Hepatocyte (in vitro differentiated cells): ENCODE data around the gene PDIA2. TPM values are rescaled to one million over a fixed set of nuclear protein-coding genes. Genes with fewer than 3 reads are reported as not detected.

ENCODE experiments used
- DNase-seq: peaks from one replicate; pipeline ENCODE4 v3.0.0-alpha.2; 2016; ENCODE audit warnings: low spot score
- H2AFZ ChIP-seq: fragments of 200-600 bp; sonication (generic); 2 replicates; pipeline ENCODE4 v1.6.0; 2016; ENCODE audit warnings: antibody characterized with exemption, mild to moderate bottlenecking
- H3K27ac ChIP-seq: fragments of 200-600 bp; sonication (generic); 2 replicates; pipeline ENCODE4 v1.5.1; 2016; ENCODE audit warnings: mild to moderate bottlenecking
- H3K27me3 ChIP-seq: fragments of 200-600 bp; sonication (generic); 2 replicates; pipeline ENCODE4 v1.6.1; 2016
- H3K36me3 ChIP-seq: fragments of 200-600 bp; sonication (generic); replicated peaks from 2 replicates; pipeline ENCODE4 v1.5.1; 2016; ENCODE audit warnings: low read depth; ENCODE audit not compliant: insufficient read depth
- H3K4me1 ChIP-seq: fragments of 200-600 bp; sonication (generic); 2 replicates; pipeline ENCODE4 v1.5.1; 2016; ENCODE audit warnings: mild to moderate bottlenecking, moderate library complexity; ENCODE audit not compliant: insufficient read depth
- H3K4me2 ChIP-seq: fragments of 200-600 bp; sonication (generic); 2 replicates; pipeline ENCODE4 v1.6.0; 2016
- H3K4me3 ChIP-seq: fragments of 200-600 bp; sonication (generic); 2 replicates; pipeline ENCODE4 v1.5.1; 2016; ENCODE audit warnings: mild to moderate bottlenecking
- H3K79me2 ChIP-seq: fragments of 200-600 bp; sonication (generic); 2 replicates; pipeline ENCODE4 v1.6.0; 2017; ENCODE audit warnings: mild to moderate bottlenecking
- H3K9me2 ChIP-seq: fragments of 200-600 bp; sonication (generic); replicated peaks from 2 replicates; pipeline ENCODE4 v1.6.0; 2017; ENCODE audit warnings: mild to moderate bottlenecking; ENCODE audit not compliant: insufficient read depth
- H3K9me3 ChIP-seq: fragments of 200-600 bp; sonication (generic); 2 replicates; pipeline ENCODE4 v1.5.1; 2016; ENCODE audit warnings: low read depth, mild to moderate bottlenecking
- H4K20me1 ChIP-seq: fragments of 200-600 bp; sonication (generic); 2 replicates; pipeline ENCODE4 v1.6.0; 2016; ENCODE audit warnings: mild to moderate bottlenecking; ENCODE audit not compliant: insufficient read depth, poor library complexity, severe bottlenecking
- EZH2 ChIP-seq: fragments of 200-600 bp; sonication (generic); IDR thresholded peaks from 2 replicates; pipeline ENCODE4 v1.6.1; 2016; ENCODE audit warnings: antibody characterized with exemption, mild to moderate bottlenecking, borderline replicate concordance
- EZH2phosphoT487 ChIP-seq: fragments of 200-600 bp; sonication (generic); IDR thresholded peaks from one replicate; pipeline ENCODE4 v1.6.1; 2018; ENCODE audit warnings: antibody characterized with exemption, mild to moderate bottlenecking, low read depth, moderate library complexity; ENCODE audit not compliant: unreplicated experiment, severe bottlenecking
- WGBS: methylation state at CpG from one replicate; pipeline ENCODE4 v1.1.6; 2016; ENCODE audit warnings: low lambda C conversion rate; ENCODE audit errors: missing lambda C conversion rate; 5-methylcytosine and 5-hydroxymethylcytosine counted together
- polyA plus RNA-seq: library from polyadenylated mRNA; unstranded; fragments of >200 nt; fragmentation: Nextera tagmentation; extraction: Ambion mirVana; gene quantifications from 2 replicates; pipeline ENCODE4 v1.2.1, GENCODE V29; 2016
- total RNA-seq: library from RNA; depleted of rRNA; stranded (reverse); fragments of >200 nt; gene quantifications from 2 replicates; pipeline ENCODE4 v1.2.3, GENCODE V29; 2014
- TF ChIP-seq, protein P1 (sequence below): fragments of 200-600 bp; sonication (generic); IDR thresholded peaks from 2 replicates; pipeline ENCODE4 v1.5.1; 2016; ENCODE audit warnings: antibody characterized with exemption, mild to moderate bottlenecking; ENCODE audit not compliant: poor library complexity

PDIA2 gene
- total and polyA plus RNA-seq, 2 experiments from 2014 or later = 0.47 TPM; not detected in 1

GRCh38 chr16:259226-259625 is 23.7 kb upstream of the PDIA2 start:
- Histone ChIP-seq H3K4me1 (no peaks in the 10 kb centered on the region), H3K9me3 (no peaks in the 10 kb centered on the region), H3K27me3 (no peaks in the 10 kb centered on the region), H4K20me1 (no peaks in the 10 kb centered on the region), H3K36me3 (no peaks in the 10 kb centered on the region), H3K4me2 (no peak overlapping the region), H3K9me2 (no peaks in the 10 kb centered on the region), H3K27ac (no peak overlapping the region), H3K4me3 (no peak overlapping the region), H2AFZ (no peak overlapping the region), H3K79me2 (no peaks in the 10 kb centered on the region)
- TF ChIP-seq EZH2 (no peak), EZH2phosphoT487 (no peak)
- TF ChIP-seq, protein P1, sequence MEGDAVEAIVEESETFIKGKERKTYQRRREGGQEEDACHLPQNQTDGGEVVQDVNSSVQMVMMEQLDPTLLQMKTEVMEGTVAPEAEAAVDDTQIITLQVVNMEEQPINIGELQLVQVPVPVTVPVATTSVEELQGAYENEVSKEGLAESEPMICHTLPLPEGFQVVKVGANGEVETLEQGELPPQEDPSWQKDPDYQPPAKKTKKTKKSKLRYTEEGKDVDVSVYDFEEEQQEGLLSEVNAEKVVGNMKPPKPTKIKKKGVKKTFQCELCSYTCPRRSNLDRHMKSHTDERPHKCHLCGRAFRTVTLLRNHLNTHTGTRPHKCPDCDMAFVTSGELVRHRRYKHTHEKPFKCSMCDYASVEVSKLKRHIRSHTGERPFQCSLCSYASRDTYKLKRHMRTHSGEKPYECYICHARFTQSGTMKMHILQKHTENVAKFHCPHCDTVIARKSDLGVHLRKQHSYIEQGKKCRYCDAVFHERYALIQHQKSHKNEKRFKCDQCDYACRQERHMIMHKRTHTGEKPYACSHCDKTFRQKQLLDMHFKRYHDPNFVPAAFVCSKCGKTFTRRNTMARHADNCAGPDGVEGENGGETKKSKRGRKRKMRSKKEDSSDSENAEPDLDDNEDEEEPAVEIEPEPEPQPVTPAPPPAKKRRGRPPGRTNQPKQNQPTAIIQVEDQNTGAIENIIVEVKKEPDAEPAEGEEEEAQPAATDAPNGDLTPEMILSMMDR = no peak
- DNase-seq = no peak
- WGBS = 96% methylated on average over 10 of the region's 10 CpGs

DNA sequence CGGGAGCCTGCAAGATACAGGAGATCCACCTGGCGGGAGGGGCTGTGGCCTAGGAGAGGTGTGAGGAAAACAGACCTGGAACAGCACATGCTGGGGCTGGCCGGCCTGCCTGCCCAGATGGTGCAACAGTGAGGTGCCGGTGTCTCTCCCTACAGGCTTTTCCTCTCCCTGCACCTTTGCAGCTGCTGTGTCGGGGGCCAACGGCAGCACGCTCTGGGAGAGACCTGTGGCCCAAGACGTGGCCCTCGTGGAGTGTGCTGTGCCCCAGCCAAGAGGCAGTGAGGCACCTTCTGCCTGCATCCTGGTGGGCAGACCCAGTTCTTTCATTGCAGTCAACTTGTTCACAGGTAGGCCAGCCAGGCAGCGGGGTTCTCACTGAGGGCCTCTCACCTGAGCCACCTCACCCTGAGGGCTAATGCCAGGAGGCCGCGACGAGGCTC is 23.1 kb upstream of the PDIA2 start:
- H3K4me1 ChIP-seq = no peaks in the 10 kb centered on the region
- H3K27me3 ChIP-seq = no peaks in the 10 kb centered on the region
- H3K4me3 ChIP-seq = no peak overlapping the region
- H3K27ac ChIP-seq = no peak overlapping the region
- H2AFZ ChIP-seq = no peak overlapping the region
- no peak for DNase-seq
- H3K9me2 ChIP-seq = no peaks in the 10 kb centered on the region
- H3K9me3 ChIP-seq = no peaks in the 10 kb centered on the region
- no peaks in the 10 kb centered on the region for H3K79me2 ChIP-seq
- no peaks in the 10 kb centered on the region for H3K36me3 ChIP-seq
- H3K4me2 ChIP-seq = no peak overlapping the region
- no peaks in the 10 kb centered on the region for H4K20me1 ChIP-seq
- 96% methylated on average over 13 of the region's 13 CpGs for WGBS
- TF ChIP-seq EZH2 (no peak), EZH2phosphoT487 (no peak)
- TF ChIP-seq, protein P1 = no peak

DNA sequence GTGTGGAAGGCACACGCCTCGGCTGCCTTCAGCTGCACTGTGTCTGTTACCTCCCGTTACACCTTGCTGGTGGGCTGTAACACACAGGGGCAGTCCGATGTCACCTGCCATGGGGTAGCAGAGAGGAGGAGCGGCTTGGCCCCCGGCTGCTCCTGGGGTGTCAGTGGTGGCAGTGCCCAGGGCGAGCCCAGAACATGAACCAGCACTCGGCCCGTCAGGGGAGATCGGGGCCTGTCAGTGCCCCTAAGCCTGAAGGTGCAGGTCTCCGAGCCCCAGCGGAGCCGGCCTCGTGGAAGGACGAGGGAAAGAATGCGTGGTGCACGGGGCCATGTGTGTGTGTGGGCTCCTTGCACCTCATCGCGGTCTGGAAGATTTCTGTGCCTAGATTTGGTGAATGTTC is 22.6 kb upstream of the PDIA2 start:
- WGBS = 93% methylated on average over 17 of the region's 19 CpGs
- Histone ChIP-seq H3K4me2 (no peak overlapping the region), H3K79me2 (no peaks in the 10 kb centered on the region), H3K36me3 (no peaks in the 10 kb centered on the region), H3K4me3 (no peak overlapping the region), H3K27me3 (no peaks in the 10 kb centered on the region), H3K27ac (no peak overlapping the region), H3K9me2 (no peaks in the 10 kb centered on the region), H3K4me1 (no peaks in the 10 kb centered on the region), H4K20me1 (no peaks in the 10 kb centered on the region), H2AFZ (no peak overlapping the region), H3K9me3 (no peaks in the 10 kb centered on the region)
- TF ChIP-seq EZH2phosphoT487 (no peak), EZH2 (no peak)
- TF ChIP-seq, protein P1 = no peak
- no peak for DNase-seq
